Eye (tissue), 1 donor: ENCODE results near the gene SRF.

Source experiments
- DNase-seq: peaks from one replicate; pipeline ENCODE4 v3.0.0-alpha.2; 2015

SRF gene

DNA sequence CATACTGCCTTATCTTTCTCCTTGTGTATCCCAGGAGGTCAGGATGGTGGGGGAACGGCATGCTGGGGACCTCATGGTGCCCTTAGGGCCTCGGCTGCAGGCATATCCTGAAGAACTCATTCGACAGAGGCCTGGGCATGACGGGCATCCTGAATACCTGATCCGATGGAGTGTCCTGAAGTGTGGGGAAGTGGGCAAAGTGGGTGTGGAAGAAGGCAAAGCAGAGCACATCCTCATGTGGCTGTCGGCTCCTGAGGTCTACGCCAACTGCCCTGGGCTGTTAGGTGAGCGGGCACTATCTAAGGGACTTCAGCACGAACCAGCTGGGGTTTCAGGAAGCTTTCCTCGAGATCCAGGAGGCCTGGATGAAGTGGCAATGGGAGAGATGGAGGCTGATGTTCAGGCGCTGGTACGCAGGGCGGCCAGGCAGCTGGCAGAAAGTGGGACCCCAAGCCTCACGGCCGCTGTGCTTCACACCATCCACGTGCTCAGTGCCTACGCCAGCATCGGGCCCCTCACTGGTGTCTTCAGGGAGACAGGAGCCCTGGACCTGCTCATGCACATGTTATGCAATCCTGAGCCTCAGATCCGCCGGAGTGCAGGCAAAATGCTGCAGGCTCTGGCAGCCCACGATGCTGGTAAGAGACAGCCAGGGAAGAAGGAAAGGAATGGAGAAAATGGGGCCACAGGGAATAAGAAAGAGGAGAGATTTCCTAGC is 13.4 kb downstream of the SRF start:
- DNase-seq: no peak

DNA sequence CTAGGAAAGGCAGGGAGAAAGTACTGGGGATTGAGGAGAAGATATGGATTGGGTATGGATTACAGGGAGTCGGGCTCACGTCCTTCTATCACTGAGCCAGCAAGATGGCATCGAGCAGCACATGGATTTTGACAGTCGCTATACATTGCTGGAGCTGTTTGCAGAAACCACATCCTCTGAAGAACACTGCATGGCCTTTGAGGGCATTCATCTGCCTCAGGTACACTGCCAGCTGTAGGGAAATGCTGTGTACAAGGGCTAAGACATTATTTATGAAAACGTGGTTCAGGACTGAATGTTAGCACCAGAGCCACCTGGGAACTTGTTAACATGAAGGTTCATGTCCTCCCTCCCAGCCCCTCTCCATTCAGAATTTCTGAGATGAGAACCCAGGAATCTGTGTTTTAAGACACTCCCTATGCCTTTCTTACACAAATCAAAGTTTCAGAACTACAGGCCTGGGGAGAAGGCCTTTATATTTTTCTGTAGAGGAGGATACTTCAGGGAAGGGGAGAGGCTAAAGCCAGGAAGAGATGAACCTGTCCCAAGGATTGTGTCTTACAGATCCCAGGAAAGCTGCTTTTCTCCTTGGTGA is 14.4 kb downstream of the SRF start:
- no peak for DNase-seq

DNA sequence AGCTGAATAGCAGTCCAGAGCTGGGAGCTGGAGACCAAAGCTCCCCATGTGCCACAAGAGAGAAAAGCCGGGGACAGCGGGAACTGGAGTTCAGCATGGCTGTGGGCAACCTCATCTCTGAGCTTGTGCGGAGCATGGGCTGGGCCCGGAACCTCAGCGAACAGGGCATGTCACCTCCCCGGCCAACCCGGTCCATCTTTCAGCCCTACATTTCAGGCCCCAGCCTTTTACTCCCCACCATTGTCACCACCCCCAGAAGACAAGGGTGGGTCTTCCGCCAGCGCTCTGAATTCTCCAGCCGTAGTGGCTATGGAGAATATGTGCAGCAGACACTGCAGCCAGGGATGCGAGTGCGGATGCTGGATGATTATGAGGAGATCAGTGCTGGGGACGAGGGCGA is 14.9 kb downstream of the SRF start:
- no peak for DNase-seq

DNA sequence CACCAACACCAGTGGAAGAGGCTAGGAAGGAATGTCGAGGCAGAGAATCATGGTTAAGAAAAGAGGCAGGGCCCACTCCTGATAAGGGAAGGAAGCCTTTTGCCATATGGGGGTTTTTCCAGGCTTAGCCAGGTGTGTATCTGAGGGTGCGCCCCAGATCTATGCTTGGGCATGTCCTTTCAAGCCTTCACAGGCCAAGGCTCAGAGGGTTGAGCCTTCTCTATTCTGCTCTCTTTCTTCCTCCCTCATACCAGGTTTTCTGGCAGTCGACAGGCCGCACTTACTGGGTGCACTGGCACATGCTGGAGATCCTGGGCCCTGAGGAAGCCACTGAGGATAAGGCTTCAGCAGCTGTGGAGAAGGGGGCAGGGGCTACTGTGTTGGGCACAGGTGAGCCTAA is 15.6 kb downstream of the SRF start:
- no peak for DNase-seq

DNA sequence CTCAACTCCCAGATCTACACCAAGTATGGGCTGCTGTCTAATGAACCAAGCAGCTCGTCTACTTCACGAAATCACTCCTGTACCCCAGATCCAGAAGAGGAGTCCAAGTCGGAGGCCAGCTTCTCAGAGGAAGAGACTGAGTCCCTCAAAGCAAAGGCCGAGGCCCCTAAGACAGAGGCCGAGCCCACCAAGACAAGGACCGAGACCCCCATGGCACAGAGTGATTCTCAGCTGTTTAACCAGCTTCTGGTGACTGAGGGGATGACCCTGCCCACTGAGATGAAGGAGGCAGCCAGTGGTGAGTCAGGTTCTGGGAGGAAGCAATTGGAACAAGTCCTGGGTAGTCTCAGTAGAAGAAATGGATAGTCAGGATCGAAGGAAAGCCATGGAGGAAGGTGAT is 16.8 kb downstream of the SRF start:
- DNase-seq: no peak

- DNase-seq: no peak
Observed at GRCh38 chr6:43188426-43188825, 17.4 kb downstream of the SRF start.

DNA sequence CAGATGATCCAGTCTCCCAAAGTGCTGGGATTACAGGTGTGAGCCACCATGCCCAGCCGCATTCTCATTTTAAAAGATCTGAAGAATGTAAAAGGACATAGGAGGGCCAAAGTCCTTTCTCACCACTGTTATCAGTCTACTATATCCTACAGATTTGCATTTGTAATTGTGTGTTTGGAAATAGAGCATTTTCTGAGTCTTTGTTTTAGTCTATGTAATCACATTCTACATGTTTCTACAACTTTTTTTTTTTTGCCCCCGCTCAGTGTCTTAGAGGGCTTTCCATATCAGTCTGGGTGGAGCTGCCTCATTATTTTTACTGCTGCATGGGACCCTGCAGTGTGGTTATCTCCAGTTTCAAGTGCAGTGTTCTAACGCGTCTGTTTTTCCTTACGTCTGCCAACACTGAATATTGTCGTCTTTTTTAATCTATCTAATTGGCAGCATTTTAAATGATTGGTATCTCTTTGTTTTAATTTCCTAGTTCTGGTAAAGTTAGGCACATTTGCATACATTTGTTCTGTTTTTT is 18.8 kb downstream of the SRF start:
- no peak for DNase-seq

DNA sequence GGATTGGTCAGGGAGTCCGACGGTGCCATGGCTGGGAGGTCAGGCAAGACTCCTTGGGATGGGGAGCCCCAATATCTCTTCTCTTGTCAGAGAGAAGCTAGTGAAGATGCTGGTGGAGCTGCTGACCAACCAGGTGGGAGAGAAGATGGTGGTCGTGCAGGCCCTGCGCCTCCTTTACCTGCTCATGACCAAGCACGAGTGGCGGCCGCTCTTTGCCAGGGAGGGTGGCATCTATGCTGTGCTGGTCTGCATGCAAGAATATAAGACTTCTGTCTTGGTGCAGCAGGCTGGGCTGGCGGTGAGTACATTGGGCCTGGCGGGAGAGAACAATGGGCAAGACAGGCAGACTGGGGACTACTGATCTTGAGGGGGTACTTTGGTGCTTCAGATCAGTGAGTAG is 21.8 kb downstream of the SRF start:
- DNase-seq: no peak

GRCh38 chr6:43193929-43194328 is 22.9 kb downstream of the SRF start:
- DNase-seq: no peak

DNA sequence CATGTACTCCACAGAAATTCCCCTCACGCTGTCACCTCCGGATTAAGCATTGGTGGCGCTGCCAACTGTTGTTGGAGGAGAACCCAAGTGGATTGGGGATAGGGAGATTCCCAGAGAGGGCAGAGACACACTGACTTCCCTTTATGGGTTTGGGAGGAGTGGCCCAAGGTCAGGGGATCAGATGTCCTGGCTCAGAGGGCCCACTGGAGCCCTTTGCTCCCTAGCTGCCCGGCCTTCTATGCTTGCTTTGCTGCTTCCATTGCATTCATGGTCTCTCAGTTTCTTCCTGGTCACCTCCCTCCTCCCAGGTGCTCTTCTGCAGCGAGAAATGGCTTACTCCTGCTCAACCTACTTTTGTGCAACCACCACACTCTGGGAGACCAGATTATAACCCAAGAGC is 25.3 kb downstream of the SRF start:
- no peak for DNase-seq

DNA sequence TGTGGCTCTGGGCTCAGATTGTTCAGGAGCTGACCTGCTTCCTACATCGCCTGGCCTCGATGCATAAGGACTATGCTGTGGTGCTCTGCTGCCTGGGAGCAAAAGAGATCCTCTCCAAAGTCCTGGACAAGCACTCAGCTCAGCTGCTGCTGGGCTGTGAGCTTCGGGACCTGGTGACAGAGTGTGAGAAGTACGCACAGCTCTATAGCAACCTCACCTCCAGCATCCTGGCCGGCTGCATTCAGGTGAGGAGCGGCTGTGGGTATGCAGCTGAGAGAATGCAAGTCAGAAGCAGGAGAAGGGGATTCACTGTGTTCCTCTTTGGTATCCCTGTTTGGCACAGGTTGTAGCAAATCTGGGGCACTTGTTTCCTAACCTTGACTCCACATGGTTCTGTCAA is 28.8 kb downstream of the SRF start:
- no peak for DNase-seq

GRCh38 chr6:43200541-43200940 is 29.5 kb downstream of the SRF start:
- DNase-seq: no peak

GRCh38 chr6:43202451-43202850 is 31.4 kb downstream of the SRF start:
- no peak for DNase-seq

DNA sequence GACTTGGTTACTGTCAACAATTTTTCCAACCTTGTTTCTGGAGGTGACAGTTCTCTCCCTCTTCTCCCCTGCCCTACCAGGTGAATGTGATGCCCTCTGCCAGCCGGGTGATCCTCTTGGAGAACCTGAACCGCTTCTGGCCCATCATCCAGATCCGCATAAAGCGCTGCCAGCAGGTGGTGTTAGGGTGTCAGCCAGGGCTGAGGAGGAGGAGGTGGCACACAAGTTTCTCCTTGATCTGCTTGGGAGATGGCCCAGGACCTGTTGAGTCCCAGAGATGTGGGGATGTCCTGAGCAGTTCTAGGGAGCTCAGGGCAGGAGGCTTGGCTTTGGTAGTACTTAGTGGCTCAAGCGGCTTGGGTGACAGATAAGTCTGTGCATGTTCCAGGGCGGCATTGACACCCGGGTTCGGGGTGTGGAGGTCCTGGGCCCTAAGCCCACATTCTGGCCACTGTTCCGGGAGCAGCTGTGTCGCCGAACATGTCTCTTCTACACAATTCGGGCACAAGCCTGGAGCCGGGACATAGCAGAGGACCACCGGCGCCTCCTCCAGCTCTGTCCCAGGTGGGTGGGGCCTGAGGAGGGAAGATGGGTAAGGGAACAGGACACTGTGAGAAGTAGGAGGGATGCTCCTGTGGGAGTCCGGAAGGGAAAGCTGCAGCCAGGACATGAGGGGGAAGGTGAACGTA is 32.1 kb downstream of the SRF start:
- DNase-seq: no peak

GRCh38 chr6:43203718-43204095 is 32.6 kb downstream of the SRF start:
- DNase-seq: no peak

DNA sequence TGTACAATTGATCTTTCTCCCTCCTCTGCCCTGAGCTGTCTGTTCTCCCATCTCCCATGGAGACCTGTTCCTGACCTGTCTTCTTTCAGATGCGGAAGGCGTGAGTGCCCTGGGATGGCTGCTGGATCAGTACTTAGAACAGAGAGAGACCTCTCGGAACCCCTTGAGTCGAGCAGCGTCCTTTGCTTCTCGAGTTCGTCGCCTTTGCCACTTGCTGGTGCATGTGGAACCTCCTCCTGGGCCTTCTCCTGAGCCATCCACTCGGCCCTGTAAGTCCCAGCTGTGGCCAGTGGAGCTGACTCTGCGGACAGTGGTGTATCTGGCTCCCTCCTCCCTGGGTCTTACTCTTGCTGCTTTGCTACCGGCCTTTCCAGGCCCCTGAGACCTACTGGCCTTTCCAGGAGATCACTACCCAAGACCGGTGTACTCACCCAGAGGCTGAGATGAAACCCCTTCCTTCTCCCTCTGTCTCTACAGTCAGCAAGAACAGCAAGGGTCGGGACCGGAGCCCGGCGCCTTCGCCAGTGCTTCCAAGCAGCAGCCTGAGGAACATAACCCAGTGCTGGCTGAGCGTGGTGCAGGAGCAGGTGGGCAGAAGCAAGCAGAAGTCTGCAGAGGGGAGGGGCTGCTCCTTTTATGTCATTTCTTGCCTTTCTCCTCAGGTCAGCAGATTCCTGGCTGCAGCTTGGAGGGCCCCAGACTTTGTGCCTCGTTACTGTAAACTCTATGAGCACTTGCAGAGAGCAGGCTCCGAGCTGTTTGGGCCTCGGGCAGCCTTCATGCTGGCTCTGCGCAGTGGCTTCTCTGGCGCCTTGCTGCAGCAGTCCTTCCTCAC is 33.4 kb downstream of the SRF start:
- DNase-seq: no peak

- DNase-seq: no peak
Observed at GRCh38 chr6:43205849-43206248, 34.8 kb downstream of the SRF start.

- no peak for DNase-seq
Observed at GRCh38 chr6:43207286-43207685, 36.2 kb downstream of the SRF start.

GRCh38 chr6:43211955-43212354 is 40.9 kb downstream of the SRF start:
- DNase-seq: no peak

DNA sequence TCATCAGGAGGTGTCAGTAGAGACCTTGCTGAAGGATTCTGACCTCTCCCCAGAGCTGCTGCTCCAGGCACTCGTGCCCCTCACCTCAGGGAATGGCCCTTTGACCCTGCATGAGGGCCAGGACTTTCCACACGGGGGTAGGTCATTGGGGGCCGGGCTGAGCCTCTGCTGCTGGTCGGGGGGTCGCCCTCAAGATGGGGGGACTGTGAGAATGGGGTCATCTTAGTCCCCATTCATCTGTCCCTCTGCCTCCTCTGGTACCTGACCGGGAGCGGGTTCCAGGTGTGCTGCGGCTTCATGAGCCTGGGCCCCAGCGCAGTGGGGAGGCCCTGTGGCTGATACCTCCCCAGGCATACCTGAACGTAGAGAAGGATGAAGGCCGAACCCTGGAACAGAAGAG is 42.4 kb downstream of the SRF start:
- no peak for DNase-seq

DNA sequence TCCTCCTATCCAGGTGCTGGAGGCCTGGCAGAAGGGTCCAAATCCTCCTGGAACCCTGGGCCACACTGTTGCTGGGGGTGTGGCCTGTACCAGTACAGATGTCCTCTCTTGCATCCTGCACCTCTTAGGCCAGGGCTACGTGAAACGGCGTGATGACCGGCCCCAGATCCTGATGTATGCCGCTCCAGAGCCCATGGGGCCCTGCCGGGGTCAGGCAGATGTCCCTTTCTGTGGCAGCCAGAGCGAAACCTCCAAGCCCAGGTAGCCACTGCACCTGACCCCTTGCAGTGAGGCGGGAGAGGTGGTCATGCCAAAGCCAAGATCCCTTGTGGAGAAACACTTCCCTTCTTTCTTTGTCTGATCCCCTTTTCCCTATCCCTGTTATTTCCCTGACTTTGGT is 44.0 kb downstream of the SRF start:
- DNase-seq: no peak

GRCh38 chr6:43216200-43216599 is 45.1 kb downstream of the SRF start:
- no peak for DNase-seq

DNA sequence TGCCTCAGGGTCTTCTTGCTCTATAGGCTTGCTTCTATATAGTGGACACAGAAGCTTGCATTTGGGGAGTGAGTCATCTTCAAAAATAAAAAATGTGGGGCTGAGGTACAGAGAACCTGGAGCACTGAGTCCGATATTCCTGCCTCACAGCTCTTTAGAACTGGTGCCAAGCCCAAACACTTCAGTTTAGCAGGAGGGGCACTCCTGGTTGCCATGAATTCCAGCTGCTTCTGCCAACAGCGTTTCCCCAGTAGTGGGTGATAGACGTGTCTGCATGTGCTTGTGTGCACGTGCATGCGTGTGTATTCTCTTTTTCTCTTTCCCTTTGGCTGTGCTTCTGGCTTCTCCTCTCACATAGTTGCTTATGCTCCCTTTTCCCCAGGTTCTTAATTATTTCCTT is 46.3 kb downstream of the SRF start:
- no peak for DNase-seq
